Mesenteric fat pad (tissue), 1 donor: ENCODE results near the gene SERPINE3. TPM values are rescaled to one million over a fixed set of nuclear protein-coding genes. Genes with fewer than 3 reads are reported as not detected.

Experiments
- DNase-seq: peaks from one replicate; pipeline ENCODE4 v3.0.0-alpha.2; 2020; ENCODE audit warnings: low spot score
- microRNA-seq: library from miRNA; unstranded; fragments of <30 nt; microRNA quantifications from one replicate; pipeline ENCODE4 v1.2.0, GENCODE V29; 2020; ENCODE audit warnings: borderline number of aligned reads
- total RNA-seq: library from RNA; stranded (reverse); fragmentation: NEBNext Ultra II Directional; extraction: Animal tissue kit (Norgen Biotek cat#: 25700); gene quantifications from one replicate; pipeline ENCODE4 v1.2.1, GENCODE V29; 2021
- donor health status: DM: yes; HTN: yes; CAD: no.

SERPINE3 gene
- total RNA-seq, 1 donor from 2014 or later, result not detected

DNA sequence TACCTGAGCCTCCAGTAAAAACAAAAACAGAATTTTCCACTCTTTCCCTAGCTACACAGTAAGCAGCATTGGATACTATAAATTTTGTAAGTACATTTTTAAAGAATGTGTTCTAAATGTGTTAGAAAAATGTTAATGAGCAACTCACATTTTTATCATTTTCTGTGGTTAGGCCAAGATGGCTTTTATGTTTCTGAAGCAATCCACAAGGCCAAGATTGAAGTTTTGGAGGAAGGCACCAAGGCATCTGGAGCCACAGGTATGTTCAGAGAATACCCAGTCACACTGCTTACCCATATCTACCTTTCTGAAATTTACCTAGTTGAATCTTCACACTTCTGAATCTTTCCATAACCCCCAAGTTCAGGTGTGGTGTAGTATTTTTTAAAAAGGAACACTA lies 21.6 kb downstream of the SERPINE3 start:
- DNase-seq, result no peak

DNA sequence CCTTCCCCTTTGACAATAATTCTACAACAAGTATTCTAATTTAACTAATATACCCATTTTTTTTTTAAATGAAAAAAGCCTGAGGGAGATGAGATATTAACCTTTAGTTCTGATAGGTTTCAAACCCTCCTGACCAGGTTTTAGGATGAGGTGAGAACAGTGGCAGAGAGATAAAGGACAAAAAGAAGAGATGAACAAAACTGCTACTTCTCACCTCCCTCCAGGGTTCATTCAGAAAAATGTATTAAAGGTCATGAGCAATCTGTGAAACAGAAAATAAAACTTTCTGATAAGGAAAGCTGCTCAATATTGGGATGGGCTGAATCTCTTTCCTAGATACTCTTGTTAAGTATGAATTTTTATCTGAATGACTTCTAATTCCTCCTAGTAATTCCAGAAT lies 24.1 kb downstream of the SERPINE3 start:
- no peak for DNase-seq

DNA sequence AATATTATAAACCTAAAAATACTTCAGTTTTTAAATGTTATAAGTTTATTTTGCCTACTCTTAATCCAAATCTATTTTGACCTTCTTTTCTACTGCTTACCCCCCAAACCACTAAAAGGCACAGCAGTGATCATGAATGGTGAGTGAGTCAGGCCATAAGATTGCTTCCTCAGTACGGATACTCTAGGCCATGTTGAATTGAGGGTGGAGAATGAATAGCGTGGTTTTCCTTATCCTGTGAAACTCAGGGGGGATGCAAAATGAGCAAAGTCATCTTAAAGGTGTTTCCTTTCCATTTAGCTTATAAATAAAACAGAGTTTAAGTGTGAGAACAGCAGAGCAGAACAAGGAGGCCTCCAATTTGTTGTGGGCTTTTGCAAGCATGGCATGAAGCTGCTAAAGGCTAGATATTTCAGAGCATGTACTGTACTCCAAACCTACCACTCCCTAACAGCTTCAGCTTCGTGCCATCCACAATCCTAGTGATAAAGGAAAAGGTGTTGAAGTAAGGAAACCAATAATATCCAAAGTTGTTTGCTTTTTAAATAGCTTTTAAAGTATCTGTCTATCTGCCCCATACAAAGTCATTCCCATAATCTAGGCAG lies 25.0 kb downstream of the SERPINE3 start:
- DNase-seq, result no peak

DNA sequence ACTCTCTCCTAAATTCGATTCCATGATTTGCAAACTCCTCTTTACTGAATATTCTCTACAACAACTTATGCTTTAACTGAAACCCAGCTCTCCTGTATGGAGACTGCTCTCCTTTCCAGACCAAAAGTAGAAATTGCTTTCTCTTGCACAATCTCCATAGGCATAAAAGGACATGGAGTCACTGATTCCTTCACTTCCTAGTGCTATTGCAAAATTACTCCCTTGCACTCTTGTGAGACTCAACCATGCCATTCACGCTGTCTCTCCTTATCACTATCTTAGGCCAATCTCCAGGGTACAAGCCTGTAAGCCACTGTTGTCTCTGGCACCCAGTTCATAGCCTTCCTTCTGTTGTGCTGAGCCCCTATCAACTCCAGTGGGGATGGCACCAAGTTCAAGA lies 30.6 kb downstream of the SERPINE3 start:
- DNase-seq, result no peak

DNA sequence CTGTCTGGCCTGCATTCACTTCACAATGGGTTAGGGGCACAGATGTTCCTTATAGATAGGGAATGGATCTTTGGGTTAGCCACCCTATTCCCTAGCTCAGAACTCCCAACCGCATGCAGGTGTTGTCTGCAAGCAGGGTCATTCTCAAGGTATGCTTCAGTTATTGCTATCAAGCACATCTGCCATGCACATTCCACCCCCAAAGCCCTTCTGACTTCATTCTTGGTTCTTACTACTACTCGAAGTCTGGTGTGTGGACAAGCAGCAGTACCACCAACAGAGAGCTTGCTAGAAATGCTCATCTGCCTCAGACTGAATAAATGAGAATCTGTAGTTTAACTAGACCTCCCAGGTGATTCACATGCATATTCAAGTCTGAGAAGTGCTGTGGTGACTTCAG lies 31.3 kb downstream of the SERPINE3 start:
- DNase-seq, result no peak

DNA sequence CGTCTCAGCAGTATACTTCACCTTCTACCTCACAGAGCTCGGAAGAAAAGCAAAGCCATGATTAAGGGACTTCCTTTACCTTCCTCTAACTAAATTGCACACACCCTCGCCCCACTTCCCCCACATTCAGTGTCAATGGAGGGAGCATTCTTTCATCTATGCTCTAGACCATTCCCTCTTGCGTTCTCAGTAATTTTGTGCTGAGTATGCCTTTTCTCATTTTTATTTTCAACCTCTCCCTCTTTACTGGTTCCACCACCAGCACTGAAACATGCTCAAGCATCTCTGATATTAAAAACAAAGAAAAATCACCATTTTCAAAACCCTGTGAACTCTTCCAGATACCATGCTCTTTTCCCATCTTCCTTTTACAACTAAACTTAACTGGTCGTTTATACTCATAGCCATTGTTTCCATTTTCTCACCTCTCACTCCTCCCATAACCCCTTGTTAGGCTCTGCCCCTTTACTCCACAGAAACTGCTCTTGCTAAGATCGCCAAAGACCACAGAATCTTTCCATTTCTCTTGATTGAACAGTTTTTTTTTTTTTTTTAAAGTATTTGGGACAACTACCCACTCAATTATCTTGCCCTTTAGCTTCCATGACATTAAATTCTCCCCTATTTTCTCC lies 32.4 kb downstream of the SERPINE3 start:
- no peak for DNase-seq

DNA sequence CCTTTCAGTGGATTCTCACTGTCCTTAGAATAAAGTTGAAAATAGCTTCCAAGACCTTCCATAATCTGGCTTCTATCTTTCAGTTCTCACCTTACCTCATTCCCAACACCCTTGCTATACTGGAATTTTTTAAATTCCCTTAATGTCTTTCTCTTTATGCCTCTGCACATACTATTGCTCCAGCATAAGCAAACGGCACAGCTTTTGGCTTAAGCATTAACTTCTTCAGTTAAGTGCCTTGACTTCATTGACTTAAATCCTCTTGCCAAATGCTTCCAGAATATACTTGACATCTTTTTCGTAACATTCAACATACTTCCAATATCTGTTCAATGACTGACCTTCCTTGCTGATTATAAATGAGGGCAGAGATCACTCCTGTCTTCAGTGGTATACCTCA lies 34.0 kb downstream of the SERPINE3 start:
- no peak for DNase-seq

DNA sequence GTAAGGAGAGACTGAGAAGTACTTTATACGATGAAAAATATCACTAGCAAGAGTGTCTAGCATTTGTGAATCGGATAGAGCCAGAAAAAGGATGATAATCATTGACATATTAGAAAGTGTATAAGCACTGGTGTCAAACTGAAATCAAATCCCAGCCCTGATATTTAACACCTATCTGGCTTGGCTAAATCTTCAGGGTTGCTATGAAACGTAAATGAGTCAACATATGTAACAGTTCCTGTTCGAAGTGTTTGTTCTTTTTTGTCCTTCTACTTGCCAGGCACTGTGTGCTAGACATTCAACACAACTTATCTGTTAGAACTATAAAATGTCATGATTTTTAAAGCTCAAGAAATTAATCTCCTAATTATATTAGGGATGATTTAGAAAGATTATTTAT lies 40.8 kb downstream of the SERPINE3 start:
- DNase-seq, result no peak

DNA sequence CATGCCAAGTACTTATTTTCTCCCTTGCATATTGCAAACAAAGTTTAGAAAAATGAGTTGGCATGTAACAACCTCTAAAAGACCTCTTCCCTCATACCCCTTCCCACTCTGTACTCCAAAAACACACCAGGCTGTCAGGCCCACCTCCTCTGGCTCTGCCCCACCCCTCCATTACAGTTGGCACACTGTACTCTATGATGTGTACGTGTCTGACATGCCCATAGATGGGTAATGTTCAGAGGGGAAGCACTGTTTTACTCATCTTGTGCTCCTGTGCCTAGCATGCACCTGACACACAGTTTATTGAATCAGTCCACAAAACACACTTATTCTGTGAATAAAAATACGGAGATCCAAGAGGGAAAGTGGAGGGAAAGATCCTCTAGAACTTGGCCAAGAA lies 45.6 kb downstream of the SERPINE3 start:
- no peak for DNase-seq

DNA sequence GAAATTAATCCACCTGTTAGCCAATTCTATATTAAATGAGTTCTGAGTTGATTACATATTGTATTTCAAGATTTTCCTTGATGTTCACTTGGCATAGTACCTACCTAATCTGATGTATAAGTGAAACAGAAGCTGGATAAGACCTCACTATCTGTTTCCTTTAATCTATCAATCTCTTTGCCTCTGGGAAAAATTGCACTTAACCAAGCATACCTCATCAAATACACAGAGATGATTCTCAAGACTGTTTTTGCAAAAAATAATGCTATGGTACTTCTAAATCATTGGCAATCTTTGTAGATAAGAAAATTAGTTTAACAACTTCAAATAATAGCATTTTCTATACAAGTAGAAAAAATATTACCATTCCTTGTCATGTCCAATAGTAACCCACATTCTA lies 55.2 kb downstream of the SERPINE3 start:
- no peak for DNase-seq

DNA sequence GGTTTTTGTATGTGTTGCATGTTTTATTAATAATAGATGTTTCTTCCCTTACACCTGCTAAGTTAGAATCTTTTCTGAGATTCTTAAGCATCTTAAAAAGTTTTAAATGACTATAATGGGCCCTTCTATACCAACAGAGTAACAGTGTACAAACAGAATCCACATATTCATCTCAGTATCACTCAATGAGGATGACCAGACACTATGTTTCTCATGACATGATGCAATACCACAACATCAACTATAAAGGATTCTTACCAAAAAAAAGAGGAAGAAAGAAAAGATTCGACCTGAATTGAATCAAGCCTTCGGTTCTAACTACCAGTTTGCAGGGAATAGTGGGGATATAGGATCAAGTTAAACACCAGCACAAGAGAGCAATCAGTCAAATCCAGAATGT lies 56.9 kb downstream of the SERPINE3 start:
- no peak for DNase-seq

DNA sequence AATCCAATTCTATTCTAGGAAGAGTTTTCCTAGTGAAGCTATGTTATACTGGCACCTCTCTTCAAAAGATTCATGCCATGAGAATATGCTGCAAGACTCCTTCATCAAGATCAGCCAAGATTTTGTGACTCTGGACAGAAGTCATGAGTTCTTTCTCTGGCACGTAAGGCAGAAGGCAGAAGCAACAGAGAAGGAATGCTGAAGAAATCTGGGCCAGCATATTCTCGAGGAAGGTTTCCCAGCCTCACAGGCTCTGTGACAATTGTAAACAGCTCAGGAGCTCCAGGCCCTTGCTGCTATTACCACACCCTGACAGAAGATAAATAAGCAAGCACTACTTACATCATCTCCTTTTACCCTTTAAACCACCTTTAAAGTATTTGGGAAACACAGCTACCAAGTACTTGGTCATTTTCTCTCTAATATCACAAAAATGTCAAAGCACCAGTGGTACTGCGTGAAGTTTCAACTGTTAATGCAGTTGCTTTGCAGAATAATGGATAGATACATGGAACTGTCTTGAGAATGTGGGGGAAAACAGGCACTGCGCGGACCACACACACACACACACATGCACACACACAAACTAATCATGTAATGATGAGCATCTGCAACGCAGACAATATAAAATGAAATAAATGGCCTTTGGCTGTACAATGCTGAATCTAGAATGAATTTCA lies 57.9 kb downstream of the SERPINE3 start:
- DNase-seq, result no peak

DNA sequence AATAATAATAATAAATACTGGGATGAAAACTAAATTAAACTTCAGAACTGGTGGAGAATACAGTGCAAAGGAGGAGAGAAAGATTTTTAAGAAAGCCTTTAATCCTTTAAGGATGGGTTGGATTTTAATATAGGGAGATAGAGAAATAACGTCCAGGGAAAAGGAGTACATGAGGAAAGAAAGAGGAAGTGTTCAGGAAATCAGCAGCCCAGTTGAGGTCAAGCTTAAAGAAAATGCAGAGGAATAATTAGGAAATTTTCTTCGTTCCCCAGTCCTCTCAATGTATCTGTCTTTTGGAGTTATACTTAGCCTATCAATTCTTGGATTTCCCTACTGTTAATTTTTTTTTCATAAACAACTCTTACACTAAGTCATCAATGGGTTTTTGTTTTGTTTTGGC lies 65.7 kb downstream of the SERPINE3 start:
- DNase-seq, result no peak

DNA sequence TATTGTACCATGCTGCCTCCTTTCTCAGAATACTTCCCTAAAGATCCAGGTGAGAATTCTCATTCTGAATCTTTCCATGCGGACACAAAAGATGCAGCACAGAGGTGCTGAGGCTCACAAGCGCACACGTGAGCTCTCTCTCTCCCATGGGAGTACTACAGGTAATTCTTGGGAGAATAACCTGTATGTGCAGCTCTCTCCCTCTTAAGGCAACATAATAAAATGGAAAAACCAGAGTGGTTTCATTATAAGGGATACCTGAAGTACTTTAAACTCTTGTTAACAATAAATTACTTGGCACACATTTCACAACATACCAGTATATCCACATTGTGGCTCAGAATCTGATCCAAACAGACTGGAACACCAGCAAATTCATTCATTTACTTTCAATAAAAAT lies 72.9 kb downstream of the SERPINE3 start:
- DNase-seq, result no peak

Small RNAs within 50 kb of the gene (microRNA-seq; reads per million reads assigned to microRNA genes)
- not detected for gene MIR5693

Other genes starting within 250 kb of the SERPINE3 start
- gene C13orf42, start 228.4 kb upstream of the SERPINE3 start, total RNA-seq, result not detected
- 11.5 TPM for gene FAM124A, start 117.3 kb upstream of the SERPINE3 start, total RNA-seq
- gene INTS6, start 113.3 kb downstream of the SERPINE3 start, total RNA-seq, result 39.8 TPM
- 16.3 TPM for gene WDFY2, start 244.8 kb downstream of the SERPINE3 start, total RNA-seq